GM12864 (cell line): ENCODE results near the gene TEAD1.

ENCODE experiments used
- DNase-seq: peaks from one replicate; pipeline ENCODE4 v3.0.0-alpha.2; 2011; ENCODE audit warnings: low read depth
- H3K4me3 ChIP-seq: 2 replicates; pipeline ENCODE4 v1.5.1; 2011; ENCODE audit warnings: mild to moderate bottlenecking, low read depth, low read length, control low read depth
- TF ChIP-seq, protein P1 (sequence below): IDR thresholded peaks from 2 replicates; pipeline ENCODE4 v1.5.1; 2011; ENCODE audit warnings: low read depth, mild to moderate bottlenecking, moderate library complexity, low read length, control low read depth, inconsistent platforms; ENCODE audit errors: missing control alignments

TEAD1 gene

DNA sequence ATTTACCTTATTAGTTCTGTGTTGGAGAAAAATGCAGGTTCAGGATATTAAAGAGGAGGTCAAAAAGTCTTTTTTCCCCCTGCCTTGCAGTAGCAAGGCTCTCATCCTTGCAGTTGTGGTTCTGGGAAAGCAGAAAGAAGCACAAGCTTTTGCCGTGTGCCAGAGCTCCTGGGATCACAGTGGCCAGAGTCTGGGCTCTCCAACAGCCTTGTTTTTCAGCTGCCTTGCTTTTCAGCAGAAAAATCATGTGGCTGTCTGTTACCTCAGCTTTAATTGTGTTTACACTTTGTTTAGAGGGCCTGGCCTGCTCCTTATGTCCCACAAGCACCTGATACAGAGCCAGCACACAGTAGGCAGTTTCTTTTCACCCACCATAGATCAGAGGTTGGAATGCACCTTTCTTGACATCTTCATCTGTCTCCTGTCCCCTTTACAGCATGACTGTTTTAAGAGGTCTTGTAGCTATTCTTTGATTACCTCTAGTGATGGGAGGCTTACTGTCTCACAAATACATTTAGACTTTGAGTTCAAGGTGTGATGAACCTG, 67.5 kb downstream of the TEAD1 start:
- no peak for DNase-seq
- TF ChIP-seq, protein P1, sequence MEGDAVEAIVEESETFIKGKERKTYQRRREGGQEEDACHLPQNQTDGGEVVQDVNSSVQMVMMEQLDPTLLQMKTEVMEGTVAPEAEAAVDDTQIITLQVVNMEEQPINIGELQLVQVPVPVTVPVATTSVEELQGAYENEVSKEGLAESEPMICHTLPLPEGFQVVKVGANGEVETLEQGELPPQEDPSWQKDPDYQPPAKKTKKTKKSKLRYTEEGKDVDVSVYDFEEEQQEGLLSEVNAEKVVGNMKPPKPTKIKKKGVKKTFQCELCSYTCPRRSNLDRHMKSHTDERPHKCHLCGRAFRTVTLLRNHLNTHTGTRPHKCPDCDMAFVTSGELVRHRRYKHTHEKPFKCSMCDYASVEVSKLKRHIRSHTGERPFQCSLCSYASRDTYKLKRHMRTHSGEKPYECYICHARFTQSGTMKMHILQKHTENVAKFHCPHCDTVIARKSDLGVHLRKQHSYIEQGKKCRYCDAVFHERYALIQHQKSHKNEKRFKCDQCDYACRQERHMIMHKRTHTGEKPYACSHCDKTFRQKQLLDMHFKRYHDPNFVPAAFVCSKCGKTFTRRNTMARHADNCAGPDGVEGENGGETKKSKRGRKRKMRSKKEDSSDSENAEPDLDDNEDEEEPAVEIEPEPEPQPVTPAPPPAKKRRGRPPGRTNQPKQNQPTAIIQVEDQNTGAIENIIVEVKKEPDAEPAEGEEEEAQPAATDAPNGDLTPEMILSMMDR = no peak
- no peak overlapping the region for H3K4me3 ChIP-seq

DNA sequence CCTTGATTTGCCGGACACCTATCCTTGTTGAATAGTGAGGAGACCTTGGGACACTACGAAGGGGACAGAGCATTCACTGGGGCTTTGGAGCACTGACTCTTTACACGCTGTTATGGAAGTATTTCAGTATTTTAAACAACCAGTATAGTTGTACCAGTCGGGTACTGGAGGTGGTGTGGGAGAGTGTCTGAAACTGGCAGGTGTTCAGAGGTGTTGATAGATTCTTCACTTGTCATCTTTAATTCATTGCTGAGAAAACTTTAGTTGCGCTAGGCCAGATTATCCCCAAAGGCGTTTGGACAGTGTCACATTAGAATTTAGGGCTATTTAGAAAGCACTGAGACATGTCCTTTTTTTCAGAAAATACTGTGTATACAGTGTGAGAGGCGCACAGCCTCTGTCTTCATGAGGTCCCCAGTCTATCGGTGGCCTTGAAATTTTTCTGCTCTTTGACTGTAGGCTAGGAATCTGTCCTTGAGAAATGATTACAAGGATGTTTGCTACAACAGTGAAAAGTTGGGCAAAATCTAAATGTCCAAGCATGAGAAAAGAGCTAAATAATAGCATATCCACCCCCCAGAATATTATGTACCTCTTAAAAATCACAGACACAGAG, 69.7 kb downstream of the TEAD1 start:
- TF ChIP-seq, protein P1 = no peak
- H3K4me3 ChIP-seq = no peak overlapping the region
- DNase-seq = no peak

DNA sequence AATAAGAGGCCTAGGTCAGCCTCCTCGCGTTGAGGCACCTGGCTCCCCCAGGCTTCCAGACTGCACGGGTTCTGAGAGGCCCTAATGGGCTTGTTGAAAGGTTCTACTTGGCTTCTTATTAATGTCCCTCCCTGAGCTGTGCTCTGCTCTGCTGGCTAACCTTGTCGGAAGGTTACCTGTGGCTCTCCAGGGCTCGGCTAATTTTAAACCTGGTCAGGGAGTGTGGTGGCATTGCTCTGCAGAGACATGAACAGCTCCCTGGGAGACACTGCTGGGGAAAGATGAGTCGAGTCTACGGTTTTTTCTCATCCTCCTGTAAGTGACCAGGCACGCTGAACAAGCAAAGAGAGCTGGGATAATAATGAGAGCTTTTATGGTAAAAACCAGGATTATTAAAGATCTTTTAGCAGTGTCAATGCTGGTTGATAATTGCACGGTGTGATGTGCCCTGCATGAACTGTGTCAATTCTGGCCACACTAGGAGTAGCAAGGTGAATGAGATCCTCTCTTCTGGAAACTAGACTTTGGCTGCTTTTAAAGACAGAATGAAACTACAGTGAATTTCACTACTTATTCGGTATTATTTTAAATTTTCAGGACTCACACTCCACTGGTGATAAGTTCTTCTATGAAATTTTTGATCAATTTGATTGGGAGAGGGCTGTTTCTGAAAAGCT, 70.7 kb downstream of the TEAD1 start:
- no peak overlapping the region for H3K4me3 ChIP-seq
- DNase-seq = no peak
- TF ChIP-seq, protein P1 = no peak

DNA sequence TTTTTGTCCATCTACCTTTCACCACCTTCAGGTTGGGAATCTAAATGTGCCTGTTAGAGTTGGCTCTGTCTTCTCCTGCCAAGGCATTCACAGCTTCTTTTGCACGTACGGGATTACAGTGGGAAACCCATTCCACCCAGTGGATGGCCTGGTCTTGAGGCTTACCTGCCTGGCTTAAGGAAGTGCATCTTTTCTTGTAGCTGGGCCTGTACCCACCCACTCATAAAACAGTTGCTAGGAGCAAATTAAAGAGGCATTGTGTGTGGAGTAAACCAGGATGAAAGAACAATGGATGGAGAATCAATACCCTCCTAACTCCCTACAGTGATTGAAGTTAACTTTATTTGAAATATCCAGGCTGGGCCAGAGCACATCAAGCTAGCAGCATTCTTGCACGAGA, 71.6 kb downstream of the TEAD1 start:
- TF ChIP-seq, protein P1 = no peak
- DNase-seq = no peak
- no peak overlapping the region for H3K4me3 ChIP-seq

DNA sequence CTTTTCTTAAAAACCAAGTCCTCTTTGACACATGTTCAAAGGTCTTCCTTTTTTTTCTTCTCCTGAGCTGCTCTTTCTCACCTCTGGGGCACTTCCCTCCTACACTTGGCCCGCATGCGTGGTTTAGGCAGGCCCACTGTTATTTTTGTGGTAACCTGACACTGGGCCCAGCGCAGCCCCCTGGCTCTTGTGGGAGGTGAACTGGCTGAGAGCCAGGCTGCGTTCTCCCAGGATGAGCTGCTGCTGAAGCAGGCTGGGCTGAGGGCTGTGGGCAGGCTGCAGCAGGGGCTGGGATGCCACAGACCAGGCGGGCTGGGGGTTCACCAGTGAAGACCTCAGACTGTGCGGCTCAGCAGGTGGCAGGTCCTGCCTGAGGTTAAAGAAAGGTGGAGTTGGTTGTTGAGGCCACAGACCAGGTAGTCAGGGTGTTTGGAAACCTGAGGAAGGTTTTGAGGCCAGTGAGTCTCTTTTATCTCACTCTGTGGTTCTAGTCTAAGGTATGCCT, 72.4 kb downstream of the TEAD1 start:
- no peak for DNase-seq
- H3K4me3 ChIP-seq = no peak overlapping the region
- TF ChIP-seq, protein P1 = no peak

DNA sequence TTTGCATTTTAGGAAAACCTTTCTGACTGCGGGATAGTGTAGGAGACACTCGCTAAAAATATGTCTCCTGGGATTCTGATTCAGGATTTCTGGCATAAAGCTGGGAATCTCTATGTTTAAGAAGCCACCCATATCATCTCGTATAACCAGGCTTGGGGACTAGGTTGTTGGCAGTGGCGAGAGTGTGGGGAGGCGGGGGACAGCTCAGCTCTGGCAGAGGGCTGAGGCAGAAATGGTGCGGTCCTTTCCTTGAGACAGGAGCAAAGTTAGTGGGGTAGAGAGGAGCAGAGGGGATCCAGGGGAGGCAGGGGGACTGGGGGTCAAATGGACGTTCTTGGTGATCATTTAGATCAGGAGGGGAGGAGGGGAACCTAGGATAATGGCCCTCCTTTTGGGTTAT, 74.3 kb downstream of the TEAD1 start:
- no peak overlapping the region for H3K4me3 ChIP-seq
- no peak for DNase-seq
- TF ChIP-seq, protein P1 = no peak
